Memory B cell (primary cell): ENCODE data around the gene TNXB.

ENCODE experiments used
- ATAC-seq: fragments of 150-1000 bp; cut with Tn5 transposase; 2 replicates; pipeline ENCODE4 v1.10.0; 2021; ENCODE audit warnings: low read depth, mild to moderate bottlenecking, moderate library complexity
- DNase-seq, 2 donors: peaks; one replicate each; pipeline ENCODE4 v3.0.0; 2022; ENCODE audit warnings: low spot score in 2 of 2
- H3K27ac Mint-ChIP-seq: one replicate; pipeline ENCODE4 v1.8.0; 2022; ENCODE audit warnings: mild to moderate bottlenecking, moderate library complexity, mixed read lengths
- H3K27me3 Mint-ChIP-seq: one replicate; pipeline ENCODE4 v1.8.0; 2022; ENCODE audit warnings: mixed read lengths
- H3K36me3 Mint-ChIP-seq: one replicate; pipeline ENCODE4 v1.8.0; 2022; ENCODE audit warnings: mild to moderate bottlenecking, mixed read lengths
- H3K4me1 Mint-ChIP-seq: one replicate; pipeline ENCODE4 v1.8.0; 2022; ENCODE audit warnings: mixed read lengths
- H3K4me3 Mint-ChIP-seq: one replicate; pipeline ENCODE4 v1.8.0; 2022; ENCODE audit warnings: mild to moderate bottlenecking, moderate library complexity, mixed read lengths
- H3K9me3 Mint-ChIP-seq: one replicate; pipeline ENCODE4 v1.8.0; 2022; ENCODE audit warnings: mixed read lengths

Gene TNXB

DNA sequence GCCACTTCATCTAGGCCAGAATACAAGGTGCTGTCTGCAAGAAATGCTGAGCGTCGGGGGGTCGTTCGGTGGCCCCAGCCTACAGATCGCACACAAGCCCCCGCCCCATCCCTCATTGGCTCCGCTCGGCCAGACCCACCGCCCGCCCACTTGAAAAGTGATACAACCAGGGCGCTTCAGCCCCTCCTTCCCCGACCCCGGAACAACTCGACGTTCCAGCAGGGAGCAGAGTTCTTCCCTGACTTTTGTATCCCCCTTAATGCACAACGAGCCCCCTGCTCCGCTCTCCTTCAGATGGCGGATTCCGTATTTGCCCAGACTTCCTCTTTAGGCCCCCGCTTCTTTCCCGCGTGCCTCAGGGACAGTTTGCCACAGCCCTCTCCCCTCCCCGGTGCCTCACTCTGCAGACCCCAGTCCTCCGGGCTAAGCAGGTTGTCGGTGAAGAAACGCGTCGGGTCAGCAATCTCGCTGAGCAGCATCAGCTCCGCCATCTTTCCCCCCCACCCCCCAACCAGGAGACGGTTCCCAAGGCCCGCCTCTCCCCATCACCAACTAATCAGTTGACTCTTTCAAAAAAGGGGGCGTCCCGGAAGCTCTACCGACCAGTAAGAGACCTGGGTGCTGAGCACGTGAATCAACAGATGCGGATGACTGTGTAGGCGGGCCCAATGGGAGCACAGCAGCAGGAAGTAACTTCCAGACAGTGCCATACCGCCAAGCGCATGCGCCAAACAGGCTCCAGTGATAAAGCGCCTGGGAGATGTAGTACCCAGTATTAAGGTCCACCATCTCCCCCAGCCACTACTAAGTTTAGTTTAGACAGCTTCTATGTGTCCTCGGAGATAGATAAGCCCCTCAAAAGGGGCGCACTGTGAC lies 18.8 kb upstream of the TNXB start, which contains the start of gene ATF6B:
Gene ATF6B (minus strand): TSS at position 530 of the 876 bp plus-strand sequence. CDS start 39 bp downstream, at position 491.
- Mint-ChIP-seq H3K27me3 (no peaks in the 10 kb centered on the region), H3K4me3 (peak within 1 kb of the TSS; percentile 99), H3K27ac (peak within 1 kb of the TSS; percentile 97), H3K9me3 (no peaks in the 10 kb centered on the region), H3K4me1 (peaks cover 32% of the 10 kb centered on the region), H3K36me3 (peaks cover 18% of the 10 kb centered on the region)
- peak; percentile 78 to 91 for DNase-seq
- ATAC-seq, result peak; percentile 91

DNA sequence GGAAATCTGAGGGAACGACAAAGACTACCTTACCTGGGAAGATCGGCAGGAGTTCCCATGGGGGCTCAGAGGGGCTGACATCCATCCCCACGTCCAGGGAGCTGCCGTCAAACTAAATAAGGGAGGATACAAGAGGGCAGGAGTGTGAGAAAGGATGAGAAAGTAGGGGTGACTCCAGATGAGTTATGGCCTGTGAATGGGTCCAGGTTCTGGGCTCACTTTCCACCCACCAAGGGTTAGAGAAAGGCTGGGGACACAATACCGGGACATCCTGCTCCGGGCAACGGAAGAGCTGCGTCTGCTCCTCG lies 18.2 kb upstream of the TNXB start:
- Mint-ChIP-seq H3K9me3 (no peaks in the 10 kb centered on the region), H3K27ac (peak overlapping the region; percentile 97), H3K4me3 (peak overlapping the region; percentile 99), H3K36me3 (peaks cover 18% of the 10 kb centered on the region), H3K4me1 (peaks cover 32% of the 10 kb centered on the region), H3K27me3 (no peaks in the 10 kb centered on the region)
- DNase-seq (no peak), ATAC-seq (no peak)

DNA sequence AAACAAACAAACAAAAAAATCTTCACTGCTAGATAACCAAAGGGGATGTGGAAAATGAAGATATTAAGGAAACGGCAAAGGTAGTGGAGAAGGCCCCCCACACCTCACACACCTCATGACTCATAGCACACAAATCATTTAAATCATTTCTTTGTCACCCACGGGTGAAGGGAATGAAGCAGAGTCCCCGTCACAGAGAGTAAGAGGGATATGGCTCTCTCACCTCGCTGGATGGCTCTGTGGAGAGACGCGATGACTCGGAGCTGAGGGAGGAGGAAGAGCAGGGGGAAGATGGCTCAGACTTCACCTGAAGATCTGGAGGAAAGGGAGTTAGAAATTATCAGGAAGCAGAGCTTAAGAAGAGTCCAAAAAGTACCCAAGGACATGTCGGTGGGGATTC lies 17.7 kb upstream of the TNXB start:
- no peaks in the 10 kb centered on the region for H3K27me3 Mint-ChIP-seq
- peak overlapping the region; percentile 97 for H3K27ac Mint-ChIP-seq
- ATAC-seq (no peak), DNase-seq (no peak)
- peaks cover 32% of the 10 kb centered on the region for H3K4me1 Mint-ChIP-seq
- H3K4me3 Mint-ChIP-seq, result peak overlapping the region; percentile 99
- peaks cover 21% of the 10 kb centered on the region for H3K36me3 Mint-ChIP-seq
- H3K9me3 Mint-ChIP-seq, result no peaks in the 10 kb centered on the region

DNA sequence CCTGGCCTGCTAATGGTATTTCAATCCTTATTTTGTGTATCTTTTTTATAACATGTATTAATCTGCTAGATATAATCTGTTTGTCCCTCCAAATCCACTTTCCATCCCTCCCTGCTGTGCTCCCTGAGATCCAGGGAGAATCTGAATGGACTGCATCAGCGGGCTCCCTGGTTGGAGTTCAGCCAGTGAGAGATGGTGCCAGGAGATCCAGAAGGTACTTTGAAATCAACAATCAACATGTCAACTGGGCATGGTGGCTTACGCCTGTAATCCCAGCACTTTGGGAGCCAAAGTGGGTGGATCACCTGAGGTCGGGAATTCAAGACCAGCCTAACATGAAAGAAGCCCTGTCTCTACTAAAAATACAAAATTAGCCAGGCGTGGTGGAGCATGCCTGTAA lies 14.5 kb upstream of the TNXB start:
- Mint-ChIP-seq H3K4me1 (peaks cover 31% of the 10 kb centered on the region), H3K36me3 (peaks cover 42% of the 10 kb centered on the region), H3K4me3 (no peak overlapping the region), H3K27ac (no peak overlapping the region), H3K27me3 (no peaks in the 10 kb centered on the region), H3K9me3 (no peaks in the 10 kb centered on the region)
- ATAC-seq (no peak), DNase-seq (no peak)

DNA sequence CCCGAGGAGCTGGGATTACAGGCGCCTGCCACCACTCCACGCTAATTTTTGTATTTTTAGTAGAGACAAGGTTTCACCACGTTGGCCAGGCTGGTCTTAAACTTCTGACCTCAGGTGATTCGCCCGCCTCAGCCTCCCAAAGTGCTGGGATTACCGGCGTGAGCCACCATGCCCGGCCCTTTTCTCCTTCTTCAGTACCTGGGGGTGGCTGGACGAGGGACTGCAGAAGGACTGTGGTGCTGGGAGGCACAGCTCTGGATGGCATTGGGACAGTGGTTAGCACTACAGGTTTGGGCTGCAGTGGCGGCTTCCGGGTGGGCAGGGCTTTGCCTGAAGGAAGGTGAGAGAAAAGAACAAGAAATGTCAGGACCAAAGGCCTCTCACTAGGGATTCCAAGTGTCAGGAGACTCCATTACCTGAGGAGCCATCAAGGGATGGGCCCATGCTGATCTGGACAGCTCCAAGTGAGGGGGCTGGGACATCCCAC lies 11.5 kb upstream of the TNXB start:
- Mint-ChIP-seq H3K9me3 (no peaks in the 10 kb centered on the region), H3K4me3 (no peak overlapping the region), H3K27ac (peak overlapping the region; percentile 55), H3K4me1 (peaks cover 18% of the 10 kb centered on the region), H3K27me3 (no peaks in the 10 kb centered on the region), H3K36me3 (peaks cover 41% of the 10 kb centered on the region)
- no peak for ATAC-seq
- DNase-seq, result no peak

DNA sequence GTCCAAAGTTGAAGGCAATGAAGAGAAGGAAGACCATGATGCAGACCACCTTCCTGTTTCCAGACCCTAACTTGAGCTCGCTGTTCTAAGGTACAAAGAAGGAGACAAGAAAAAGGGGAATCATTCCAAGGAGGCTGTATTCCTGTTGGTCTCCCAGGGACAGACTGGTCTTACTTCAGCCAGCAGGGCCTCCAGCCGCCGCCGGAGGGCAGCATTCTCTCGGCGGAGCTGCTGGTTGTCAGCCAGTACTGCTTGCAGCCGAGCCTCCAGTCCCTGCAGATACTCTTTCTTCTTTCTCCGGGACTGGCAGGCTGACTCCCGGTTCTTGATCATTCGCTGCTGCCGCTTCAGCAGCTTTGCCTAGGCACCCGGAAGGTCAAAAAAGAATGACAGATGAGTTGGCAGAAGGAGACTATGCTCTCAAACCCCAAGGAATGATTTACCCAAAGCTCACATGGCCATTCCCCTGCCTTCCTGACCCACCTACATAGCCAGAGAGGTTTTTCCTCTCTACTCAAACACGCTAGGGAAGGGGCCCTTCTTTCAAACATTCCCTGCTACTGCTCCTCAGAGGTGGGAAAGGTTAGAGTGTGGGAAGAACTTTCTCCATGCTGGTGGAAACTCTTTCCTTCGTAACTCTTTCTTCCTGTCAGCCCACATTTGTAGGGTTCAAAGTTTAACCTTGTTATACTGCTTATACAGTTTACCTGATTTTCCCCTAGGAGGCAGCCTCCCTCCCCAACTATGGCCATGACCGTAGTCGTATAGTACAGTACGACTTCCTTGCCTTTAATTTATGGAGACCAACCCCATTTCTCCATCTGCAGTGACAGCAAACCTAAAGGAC lies 9.9 kb upstream of the TNXB start:
- Mint-ChIP-seq H3K4me1 (peaks cover 15% of the 10 kb centered on the region), H3K9me3 (no peaks in the 10 kb centered on the region), H3K4me3 (no peak overlapping the region), H3K36me3 (peaks cover 40% of the 10 kb centered on the region), H3K27me3 (no peaks in the 10 kb centered on the region), H3K27ac (peak overlapping the region; percentile 36)
- DNase-seq (peak; percentile 58 to 64), ATAC-seq (peak; percentile 96)

GRCh38 chr6:32117461-32117860 lies 8.3 kb upstream of the TNXB start:
- Mint-ChIP-seq H3K4me3 (no peak overlapping the region), H3K4me1 (peaks cover 20% of the 10 kb centered on the region), H3K27ac (no peak overlapping the region), H3K9me3 (no peaks in the 10 kb centered on the region), H3K27me3 (no peaks in the 10 kb centered on the region), H3K36me3 (peaks cover 42% of the 10 kb centered on the region)
- ATAC-seq, result no peak
- no peak for DNase-seq

DNA sequence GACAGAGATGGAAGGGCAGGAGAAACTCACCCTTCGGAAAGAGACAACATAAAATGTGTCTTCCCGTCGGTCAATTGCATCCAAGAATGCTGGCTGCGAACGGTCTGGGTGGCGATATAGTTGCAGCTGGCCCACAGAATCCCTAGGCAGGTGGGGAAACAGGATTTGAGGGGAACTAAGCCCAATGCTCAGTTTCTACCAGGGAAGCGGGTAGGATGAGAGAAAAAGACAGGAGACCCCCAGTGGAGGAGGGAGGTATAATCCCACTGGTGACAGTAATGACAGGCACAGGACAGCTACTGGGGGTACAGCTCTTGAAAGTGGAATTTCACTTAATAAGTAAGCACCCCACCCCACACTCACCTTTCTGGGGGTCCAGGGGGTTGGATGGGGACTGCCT lies 7.5 kb upstream of the TNXB start:
- Mint-ChIP-seq H3K27me3 (no peaks in the 10 kb centered on the region), H3K36me3 (peaks cover 37% of the 10 kb centered on the region), H3K4me3 (no peak overlapping the region), H3K9me3 (no peaks in the 10 kb centered on the region), H3K27ac (no peak overlapping the region), H3K4me1 (peaks cover 20% of the 10 kb centered on the region)
- ATAC-seq, result no peak
- no peak for DNase-seq

- peaks cover 30% of the 10 kb centered on the region for H3K36me3 Mint-ChIP-seq
- DNase-seq (no peak), ATAC-seq (no peak)
- peaks cover 20% of the 10 kb centered on the region for H3K4me1 Mint-ChIP-seq
- H3K27me3 Mint-ChIP-seq, result no peaks in the 10 kb centered on the region
- no peaks in the 10 kb centered on the region for H3K9me3 Mint-ChIP-seq
- H3K4me3 Mint-ChIP-seq, result no peak overlapping the region
- peak overlapping the region; percentile 26 for H3K27ac Mint-ChIP-seq
Observed at GRCh38 chr6:32115623-32116022, 6.5 kb upstream of the TNXB start.

DNA sequence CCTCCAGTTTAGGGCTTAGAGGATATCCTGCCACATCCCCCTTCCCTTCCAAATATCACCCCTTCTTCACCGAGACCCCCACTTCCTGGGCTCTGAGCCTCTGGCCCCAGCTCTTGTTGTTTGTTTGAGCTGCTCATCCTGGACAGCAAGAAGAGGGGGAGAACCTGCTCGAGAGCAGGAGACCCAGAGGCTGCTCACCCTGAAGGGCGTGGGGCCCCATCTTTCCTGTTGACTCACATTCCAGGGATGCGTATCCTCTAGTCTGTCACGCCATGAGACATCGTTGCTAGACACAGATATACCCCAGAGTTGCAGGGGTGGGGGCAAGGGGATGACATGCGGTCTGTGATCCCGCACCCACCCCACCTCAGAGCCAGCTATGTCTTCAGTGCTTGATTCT lies 5.7 kb upstream of the TNXB start:
- Mint-ChIP-seq H3K9me3 (no peaks in the 10 kb centered on the region), H3K4me3 (no peak overlapping the region), H3K27ac (no peak overlapping the region), H3K27me3 (no peaks in the 10 kb centered on the region), H3K4me1 (peaks cover 23% of the 10 kb centered on the region), H3K36me3 (peaks cover 26% of the 10 kb centered on the region)
- ATAC-seq, result no peak
- DNase-seq, result no peak

- peaks cover 18% of the 10 kb centered on the region for H3K36me3 Mint-ChIP-seq
- DNase-seq (no peak), ATAC-seq (no peak)
- H3K27ac Mint-ChIP-seq, result peak overlapping the region; percentile 67
- peaks cover 24% of the 10 kb centered on the region for H3K4me1 Mint-ChIP-seq
- H3K4me3 Mint-ChIP-seq, result no peak overlapping the region
- no peaks in the 10 kb centered on the region for H3K9me3 Mint-ChIP-seq
- H3K27me3 Mint-ChIP-seq, result peaks cover 2% of the 10 kb centered on the region
Observed at GRCh38 chr6:32113386-32114352, 4.5 kb upstream of the TNXB start.

DNA sequence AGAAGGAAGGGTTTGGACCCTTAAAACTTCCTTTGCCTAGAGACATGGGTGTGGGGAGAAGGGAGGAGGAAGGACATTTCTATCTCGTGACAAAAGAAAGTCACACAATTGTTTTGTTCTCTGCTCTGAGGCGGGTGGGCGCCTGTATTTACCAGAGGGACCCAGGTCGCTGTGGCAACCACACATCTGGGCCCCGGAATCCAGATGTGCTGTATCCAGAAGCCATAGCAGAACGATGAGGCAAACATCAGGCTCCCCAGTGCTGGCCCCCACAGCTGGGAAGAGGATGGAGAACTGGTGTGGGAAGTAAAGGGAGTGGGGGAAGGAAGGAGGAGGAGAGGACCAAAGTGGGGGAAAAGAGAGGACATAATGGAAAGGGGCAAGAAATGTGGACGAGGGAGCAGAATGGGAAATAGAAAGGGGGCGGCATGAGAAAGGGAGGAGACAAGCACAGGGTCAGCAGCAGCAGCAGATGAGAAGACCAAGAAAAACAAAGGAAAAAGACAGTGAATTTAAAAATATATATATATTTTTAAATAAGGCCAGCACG lies 3.4 kb upstream of the TNXB start:
- Mint-ChIP-seq H3K27ac (peak overlapping the region; percentile 51), H3K4me1 (peaks cover 30% of the 10 kb centered on the region), H3K36me3 (peaks cover 15% of the 10 kb centered on the region), H3K27me3 (peaks cover 2% of the 10 kb centered on the region), H3K4me3 (no peak overlapping the region), H3K9me3 (no peaks in the 10 kb centered on the region)
- no peak for DNase-seq
- ATAC-seq, result no peak

- Mint-ChIP-seq H3K36me3 (peaks cover 13% of the 10 kb centered on the region), H3K4me1 (peaks cover 30% of the 10 kb centered on the region), H3K27me3 (peaks cover 2% of the 10 kb centered on the region), H3K4me3 (no peak overlapping the region), H3K27ac (peak overlapping the region; percentile 51), H3K9me3 (no peaks in the 10 kb centered on the region)
- no peak for ATAC-seq
- no peak for DNase-seq
Observed at GRCh38 chr6:32111424-32112066, 2.4 kb upstream of the TNXB start.
